Prostate gland (tissue), 2 donors: ENCODE measurements around the gene PLPPR1.

ENCODE experiments used
- POLR2A ChIP-seq: fragments of 450-650 bp; IDR thresholded peaks from one replicate; pipeline ENCODE4 v1.6.1; 2016; ENCODE audit warnings: antibody characterized with exemption, mild to moderate bottlenecking
- TF ChIP-seq, protein P1 (sequence below), 4 experiments: fragments of 200-600 bp in 2 of 4; fragments of 450-650 bp in 2 of 4; sonication (generic) in 2 of 4; IDR thresholded peaks; 1 replicate in 3 of 4; 2 replicates in 1 of 4; pipeline ENCODE4 v1.5.1; 2016 to 2019; ENCODE audit warnings: antibody characterized with exemption in 4 of 4, mild to moderate bottlenecking in 2 of 4, moderate library complexity in 2 of 4

DNA sequence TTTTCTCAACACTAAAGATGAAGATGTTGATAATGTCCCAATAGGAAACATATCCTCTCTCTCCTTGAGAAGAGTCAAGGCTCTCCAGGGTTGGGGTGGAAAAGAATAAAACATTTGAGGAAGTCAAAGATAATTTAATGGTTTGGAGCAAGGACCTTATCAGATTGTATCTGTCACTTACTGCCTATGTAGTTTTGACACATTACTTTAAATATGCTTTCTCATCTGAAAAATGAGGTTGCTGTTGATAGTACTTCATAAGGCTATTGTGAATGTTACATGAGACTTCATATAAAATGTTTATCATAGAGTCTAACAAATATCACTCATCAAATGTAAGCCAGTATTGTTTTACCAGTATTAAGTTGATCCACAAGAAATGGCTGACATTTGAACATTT lies 307.6 kb downstream of the PLPPR1 start:
- TF ChIP-seq, protein P1, sequence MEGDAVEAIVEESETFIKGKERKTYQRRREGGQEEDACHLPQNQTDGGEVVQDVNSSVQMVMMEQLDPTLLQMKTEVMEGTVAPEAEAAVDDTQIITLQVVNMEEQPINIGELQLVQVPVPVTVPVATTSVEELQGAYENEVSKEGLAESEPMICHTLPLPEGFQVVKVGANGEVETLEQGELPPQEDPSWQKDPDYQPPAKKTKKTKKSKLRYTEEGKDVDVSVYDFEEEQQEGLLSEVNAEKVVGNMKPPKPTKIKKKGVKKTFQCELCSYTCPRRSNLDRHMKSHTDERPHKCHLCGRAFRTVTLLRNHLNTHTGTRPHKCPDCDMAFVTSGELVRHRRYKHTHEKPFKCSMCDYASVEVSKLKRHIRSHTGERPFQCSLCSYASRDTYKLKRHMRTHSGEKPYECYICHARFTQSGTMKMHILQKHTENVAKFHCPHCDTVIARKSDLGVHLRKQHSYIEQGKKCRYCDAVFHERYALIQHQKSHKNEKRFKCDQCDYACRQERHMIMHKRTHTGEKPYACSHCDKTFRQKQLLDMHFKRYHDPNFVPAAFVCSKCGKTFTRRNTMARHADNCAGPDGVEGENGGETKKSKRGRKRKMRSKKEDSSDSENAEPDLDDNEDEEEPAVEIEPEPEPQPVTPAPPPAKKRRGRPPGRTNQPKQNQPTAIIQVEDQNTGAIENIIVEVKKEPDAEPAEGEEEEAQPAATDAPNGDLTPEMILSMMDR (IDR thresholded peaks at IDR 0.05): no peak
- TF ChIP-seq POLR2A: no peak
